GM12878 (cell line): ENCODE results near the gene ADGRV1.

ENCODE experiments used
- BCL11A ChIP-seq: IDR thresholded peaks from 2 replicates; pipeline ENCODE4 v1.6.1; 2011; ENCODE audit warnings: low read depth, low read length
- BCLAF1 ChIP-seq: fragments of 450-650 bp; IDR thresholded peaks from 2 replicates; pipeline ENCODE4 v1.6.1; 2017; ENCODE audit warnings: antibody characterized with exemption, mild to moderate bottlenecking, moderate library complexity
- CHD2 ChIP-seq: IDR thresholded peaks from 2 replicates; pipeline ENCODE4 v1.6.1; 2011; ENCODE audit warnings: low read depth, low read length, improper control_type of control experiment, borderline replicate concordance
- CTCF ChIP-seq, 3 experiments: IDR thresholded peaks in 2 of 3; conservative IDR thresholded peaks in 1 of 3; 2 replicates each; pipeline ENCODE4 v1.5.1; 2011; ENCODE audit warnings: low read depth in 3 of 3, low read length in 3 of 3, mild to moderate bottlenecking in 3 of 3, control low read depth in 2 of 3, moderate library complexity in 2 of 3, inconsistent platforms in 1 of 3, mixed read lengths in 1 of 3; ENCODE audit not compliant: control insufficient read depth in 2 of 3, insufficient read depth in 1 of 3; ENCODE audit errors: extremely low read depth in 1 of 3
- EZH2 ChIP-seq: IDR thresholded peaks from 2 replicates; pipeline ENCODE4 v1.6.1; 2012; ENCODE audit warnings: low read depth, mild to moderate bottlenecking, control low read depth, inconsistent platforms, low read length, borderline replicate concordance; ENCODE audit not compliant: control insufficient read depth
- MEF2A ChIP-seq: IDR thresholded peaks from 2 replicates; pipeline ENCODE4 v1.6.1; 2011; ENCODE audit warnings: low read depth, mild to moderate bottlenecking, low read length, moderate library complexity; ENCODE audit not compliant: insufficient read depth
- POLR2A ChIP-seq: IDR thresholded peaks from 2 replicates; pipeline ENCODE4 v1.6.1; 2011; ENCODE audit warnings: low read depth, mild to moderate bottlenecking, low read length
- POLR2AphosphoS5 ChIP-seq: IDR thresholded peaks from 2 replicates; pipeline ENCODE4 v1.6.1; 2011; ENCODE audit warnings: mild to moderate bottlenecking, low read length, inconsistent platforms
- RAD21 ChIP-seq: IDR thresholded peaks from 2 replicates; pipeline ENCODE4 v1.6.1; 2011; ENCODE audit warnings: mild to moderate bottlenecking, low read depth, low read length, moderate library complexity; ENCODE audit not compliant: insufficient read depth
- REST ChIP-seq: IDR thresholded peaks from 2 replicates; pipeline ENCODE4 v1.6.1; 2012; ENCODE audit warnings: mild to moderate bottlenecking, low read depth, low read length
- ZBED1 ChIP-seq: IDR thresholded peaks from 2 replicates; pipeline ENCODE4 v1.6.1; 2016; ENCODE audit warnings: borderline replicate concordance

- TF ChIP-seq POLR2A (no peak), EZH2 (no peak), RAD21 (no peak), MEF2A (no peak), CHD2 (no peak), ZBED1 (no peak), BCLAF1 (no peak), REST (no peak), POLR2AphosphoS5 (no peak), CTCF (IDR thresholded peaks at IDR 0.05 in 2 of 3, conservative IDR thresholded peaks at IDR 0.05 in 1 of 3; ENCODE audit: control insufficient read depth in 2 of 3, extremely low read depth in 1 of 3, insufficient read depth in 1 of 3, low read depth in 3 of 3, low read length in 3 of 3) (no peak), BCL11A (no peak)
These were observed 74.2 kb downstream of the ADGRV1 start for GRCh38 chr5:90632791-90633190.
